ENCODE measurements around the gene PMF1.

Gene PMF1

DNA sequence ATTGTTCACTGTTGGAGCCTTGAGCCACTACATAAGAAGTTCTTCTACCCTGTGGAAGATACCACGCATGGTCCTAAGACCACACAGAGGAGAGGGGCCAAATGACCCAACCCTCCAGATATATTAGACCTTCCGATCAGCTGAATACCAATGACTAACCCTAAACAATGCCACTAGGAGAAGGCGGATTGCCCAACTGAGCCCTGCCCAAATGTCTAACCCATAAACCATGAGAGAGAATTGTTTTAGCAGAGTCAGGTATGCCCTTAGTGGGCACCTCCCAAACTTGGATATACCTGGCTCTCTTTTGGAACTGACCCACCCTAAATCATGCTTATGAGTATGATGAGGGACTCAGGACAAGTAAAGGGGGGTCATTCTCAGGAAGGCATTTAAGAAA is 57.5 kb downstream of the PMF1 start:
- TF ChIP-seq, protein P1, sequence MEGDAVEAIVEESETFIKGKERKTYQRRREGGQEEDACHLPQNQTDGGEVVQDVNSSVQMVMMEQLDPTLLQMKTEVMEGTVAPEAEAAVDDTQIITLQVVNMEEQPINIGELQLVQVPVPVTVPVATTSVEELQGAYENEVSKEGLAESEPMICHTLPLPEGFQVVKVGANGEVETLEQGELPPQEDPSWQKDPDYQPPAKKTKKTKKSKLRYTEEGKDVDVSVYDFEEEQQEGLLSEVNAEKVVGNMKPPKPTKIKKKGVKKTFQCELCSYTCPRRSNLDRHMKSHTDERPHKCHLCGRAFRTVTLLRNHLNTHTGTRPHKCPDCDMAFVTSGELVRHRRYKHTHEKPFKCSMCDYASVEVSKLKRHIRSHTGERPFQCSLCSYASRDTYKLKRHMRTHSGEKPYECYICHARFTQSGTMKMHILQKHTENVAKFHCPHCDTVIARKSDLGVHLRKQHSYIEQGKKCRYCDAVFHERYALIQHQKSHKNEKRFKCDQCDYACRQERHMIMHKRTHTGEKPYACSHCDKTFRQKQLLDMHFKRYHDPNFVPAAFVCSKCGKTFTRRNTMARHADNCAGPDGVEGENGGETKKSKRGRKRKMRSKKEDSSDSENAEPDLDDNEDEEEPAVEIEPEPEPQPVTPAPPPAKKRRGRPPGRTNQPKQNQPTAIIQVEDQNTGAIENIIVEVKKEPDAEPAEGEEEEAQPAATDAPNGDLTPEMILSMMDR (IDR thresholded peaks at IDR 0.05; ENCODE audit: borderline replicate concordance, control extremely low read depth, extremely low read depth, insufficient read depth, missing control alignments), result no peak

DNA sequence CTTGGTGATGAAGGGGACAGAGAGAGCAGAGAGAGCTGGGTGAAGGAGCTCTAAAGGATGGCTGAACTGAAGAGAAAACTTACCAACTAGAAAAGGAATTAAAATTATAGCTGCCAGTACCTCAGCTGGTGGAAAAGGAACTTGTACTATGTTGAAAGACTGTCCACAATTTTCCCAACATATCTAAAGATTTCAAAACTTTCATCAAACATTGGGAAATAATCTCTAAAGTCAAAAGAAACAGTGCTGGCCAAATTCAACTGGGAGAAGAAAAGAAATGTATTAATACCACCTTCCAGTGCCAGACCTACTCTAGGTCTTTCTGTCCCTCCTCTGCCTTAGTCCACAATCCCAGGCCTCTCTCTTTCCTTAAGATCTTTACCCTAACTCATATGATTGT is 63.7 kb downstream of the PMF1 start:
- in situ Hi-C loops (cut with MboI; ENCODE audit: low sequenced_read_pairs, unreplicated experiment), result no loop called here
- DNase-seq (ENCODE audit: low spot score), result no peak
- TF ChIP-seq, protein P1 (IDR thresholded peaks at IDR 0.05; ENCODE audit: borderline replicate concordance, control extremely low read depth, extremely low read depth, insufficient read depth, missing control alignments), result no peak

More for the DNA sequence above, 57.5 kb downstream of the PMF1 start:
- no peak for DNase-seq (ENCODE audit: low spot score)
- in situ Hi-C loops (cut with MboI; ENCODE audit: low sequenced_read_pairs, unreplicated experiment), result no loop called here

DNA sequence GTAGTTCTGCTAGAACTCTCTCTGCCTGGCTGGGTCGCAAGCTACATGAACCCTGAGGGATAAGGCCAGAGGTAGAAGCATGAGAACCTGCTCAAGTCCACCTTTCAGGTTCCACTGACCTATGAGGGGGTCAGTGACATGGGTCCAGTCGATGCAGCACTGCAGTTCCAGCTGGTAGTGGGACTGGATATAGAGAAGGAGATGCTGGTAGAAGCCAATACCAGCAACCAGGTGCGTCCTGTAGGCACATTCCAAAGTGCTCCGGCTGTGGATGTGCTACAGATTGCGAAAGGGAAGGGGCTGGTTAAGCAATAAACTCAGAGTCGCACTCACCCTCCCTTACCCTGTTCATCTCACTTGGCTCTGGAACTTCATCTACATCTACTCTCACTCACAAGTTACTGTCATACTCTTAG is 64.2 kb downstream of the PMF1 start:
- DNase-seq (ENCODE audit: low spot score), result no peak
- TF ChIP-seq, protein P1 (IDR thresholded peaks at IDR 0.05; ENCODE audit: borderline replicate concordance, control extremely low read depth, extremely low read depth, insufficient read depth, missing control alignments), result no peak
- in situ Hi-C loops (cut with MboI; ENCODE audit: low sequenced_read_pairs, unreplicated experiment), result no loop called here

DNA sequence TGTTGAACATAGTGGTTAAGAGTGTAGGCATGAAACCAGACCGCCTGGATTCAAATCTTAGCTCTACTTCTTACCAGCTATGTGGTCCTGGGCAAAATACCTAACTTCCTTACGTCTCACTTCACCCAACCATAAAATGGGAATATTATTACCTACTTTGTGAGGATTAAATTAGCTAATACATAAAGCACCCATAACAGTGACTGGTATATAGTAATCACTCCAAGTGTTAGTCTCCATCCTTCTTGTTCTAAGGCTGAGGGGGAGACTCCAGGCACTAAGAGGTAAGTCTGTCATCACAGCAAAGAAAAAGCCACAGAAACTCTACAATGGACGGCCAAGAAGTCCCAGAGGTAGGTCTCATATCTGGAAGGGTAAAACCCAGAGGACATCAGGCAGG is 67.0 kb downstream of the PMF1 start:
- in situ Hi-C loops (cut with MboI; ENCODE audit: low sequenced_read_pairs, unreplicated experiment), result no loop called here
- DNase-seq (ENCODE audit: low spot score), result no peak
- TF ChIP-seq, protein P1 (IDR thresholded peaks at IDR 0.05; ENCODE audit: borderline replicate concordance, control extremely low read depth, extremely low read depth, insufficient read depth, missing control alignments), result no peak

DNA sequence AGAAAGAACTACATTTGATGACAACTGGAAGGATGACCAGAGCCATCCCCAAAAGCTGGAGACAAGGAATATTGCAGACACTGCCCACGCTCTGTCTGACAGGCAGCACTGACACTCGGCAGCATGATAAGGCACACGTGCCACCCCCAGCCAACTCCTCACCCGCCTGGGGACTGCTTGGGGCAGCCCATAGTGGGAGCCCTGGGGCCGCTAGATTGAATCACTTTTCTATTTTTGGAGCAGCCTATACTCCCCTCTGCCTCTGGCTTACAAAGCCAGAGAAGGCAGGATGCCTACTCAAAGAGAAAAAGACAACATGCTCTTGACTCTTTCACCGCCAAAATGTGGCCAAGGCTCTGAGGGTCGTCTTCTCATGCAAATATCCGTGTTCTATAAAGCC is 68.5 kb downstream of the PMF1 start:
- TF ChIP-seq, protein P1 (IDR thresholded peaks at IDR 0.05; ENCODE audit: borderline replicate concordance, control extremely low read depth, extremely low read depth, insufficient read depth, missing control alignments), result no peak
- in situ Hi-C loops (cut with MboI; ENCODE audit: low sequenced_read_pairs, unreplicated experiment), result no loop called here
- DNase-seq (ENCODE audit: low spot score), result peak; percentile 65

DNA sequence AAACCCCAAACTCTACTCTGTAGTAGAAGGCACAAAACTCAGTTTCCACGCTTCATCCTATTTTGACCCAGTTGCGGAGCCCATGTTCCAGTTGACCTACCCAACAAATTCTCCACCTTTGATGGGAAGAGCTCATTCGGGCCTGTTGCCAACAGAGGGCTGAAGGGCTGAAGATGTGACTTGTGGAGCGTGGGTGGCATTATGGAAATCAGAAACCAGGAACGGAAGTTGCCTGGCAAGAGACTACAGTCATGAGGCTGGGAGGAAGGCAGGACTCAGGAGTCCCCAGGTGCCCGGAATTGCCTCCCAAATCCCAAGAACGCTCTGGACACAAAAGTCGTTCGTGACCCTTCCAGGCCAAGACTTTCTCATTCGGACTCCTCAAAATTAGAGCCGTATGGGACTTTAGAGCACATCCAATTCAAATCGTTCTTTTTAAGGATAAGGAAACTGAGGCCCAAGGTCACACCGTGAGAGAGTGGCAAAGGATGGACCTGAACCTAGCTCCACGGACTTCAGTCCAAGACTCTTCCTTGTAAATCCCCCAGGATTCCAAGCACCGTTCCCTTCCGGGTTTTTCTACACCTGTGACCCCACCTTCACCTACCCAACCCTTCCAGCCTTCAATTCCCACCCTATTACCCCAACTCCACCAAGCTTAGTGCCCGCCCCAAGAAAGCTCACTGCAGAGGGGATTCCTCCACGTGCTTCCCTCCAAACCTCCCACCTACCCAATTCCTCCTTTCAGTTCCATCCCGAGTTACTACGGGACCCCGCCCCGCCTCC is 69.1 kb downstream of the PMF1 start:
- in situ Hi-C loops (cut with MboI; ENCODE audit: low sequenced_read_pairs, unreplicated experiment), result no loop called here
- no peak for DNase-seq (ENCODE audit: low spot score)
- TF ChIP-seq, protein P1 (IDR thresholded peaks at IDR 0.05; ENCODE audit: borderline replicate concordance, control extremely low read depth, extremely low read depth, insufficient read depth, missing control alignments), result no peak

Data from GM13976 (cell line).